ENCODE data around the gene NSMCE1. TPM values are rescaled to one million over a fixed set of nuclear protein-coding genes. Genes with fewer than 3 reads are reported as not detected.

Gene NSMCE1
- total RNA-seq, 1 donor from 2014 or later = 61.0 TPM

DNA sequence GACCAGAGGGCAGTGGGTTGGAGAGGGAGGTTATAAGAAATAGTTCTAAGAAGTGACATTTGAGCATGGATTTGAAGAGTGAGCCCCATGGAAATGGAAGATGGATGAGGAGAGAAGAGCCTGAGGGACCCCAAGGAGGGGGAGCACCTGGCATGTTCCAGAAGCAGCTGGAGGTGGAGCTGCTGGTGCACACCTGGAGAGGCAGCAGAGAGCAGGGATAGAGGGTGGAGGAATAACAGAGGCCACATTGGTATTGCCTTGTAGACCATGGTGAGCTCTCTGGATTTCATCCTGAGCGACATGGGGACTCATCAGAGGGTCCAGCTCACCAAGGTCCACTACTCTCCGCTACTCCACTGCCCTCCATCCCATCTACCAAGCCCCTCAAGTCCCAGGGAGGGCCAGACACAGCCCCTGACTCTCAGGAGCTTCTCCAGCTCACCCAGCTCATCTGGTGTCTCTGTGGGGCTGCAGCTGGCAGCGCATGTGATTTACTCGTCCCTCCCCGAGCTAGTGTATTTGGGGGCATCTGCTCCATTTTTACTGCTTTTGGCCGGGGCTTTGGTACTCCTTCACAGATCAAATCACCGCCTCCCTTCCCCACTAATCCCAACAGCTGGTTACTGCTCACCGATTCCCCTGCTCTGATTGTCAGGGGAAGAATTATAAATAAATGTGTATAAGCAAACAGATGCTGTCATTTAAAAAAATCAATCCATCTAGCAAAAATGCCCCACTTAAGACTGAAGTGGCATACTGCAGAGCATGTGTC lies 87.4 kb downstream of the NSMCE1 start:
- TF ChIP-seq, protein P1, sequence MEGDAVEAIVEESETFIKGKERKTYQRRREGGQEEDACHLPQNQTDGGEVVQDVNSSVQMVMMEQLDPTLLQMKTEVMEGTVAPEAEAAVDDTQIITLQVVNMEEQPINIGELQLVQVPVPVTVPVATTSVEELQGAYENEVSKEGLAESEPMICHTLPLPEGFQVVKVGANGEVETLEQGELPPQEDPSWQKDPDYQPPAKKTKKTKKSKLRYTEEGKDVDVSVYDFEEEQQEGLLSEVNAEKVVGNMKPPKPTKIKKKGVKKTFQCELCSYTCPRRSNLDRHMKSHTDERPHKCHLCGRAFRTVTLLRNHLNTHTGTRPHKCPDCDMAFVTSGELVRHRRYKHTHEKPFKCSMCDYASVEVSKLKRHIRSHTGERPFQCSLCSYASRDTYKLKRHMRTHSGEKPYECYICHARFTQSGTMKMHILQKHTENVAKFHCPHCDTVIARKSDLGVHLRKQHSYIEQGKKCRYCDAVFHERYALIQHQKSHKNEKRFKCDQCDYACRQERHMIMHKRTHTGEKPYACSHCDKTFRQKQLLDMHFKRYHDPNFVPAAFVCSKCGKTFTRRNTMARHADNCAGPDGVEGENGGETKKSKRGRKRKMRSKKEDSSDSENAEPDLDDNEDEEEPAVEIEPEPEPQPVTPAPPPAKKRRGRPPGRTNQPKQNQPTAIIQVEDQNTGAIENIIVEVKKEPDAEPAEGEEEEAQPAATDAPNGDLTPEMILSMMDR (IDR thresholded peaks at IDR 0.05) = no peak
- DNase-seq (no peak), ATAC-seq (ENCODE audit: low read depth) (no peak)
- intact Hi-C loops (cut with micrococcal nuclease) = no loop called here
- Mint-ChIP-seq H3K9me3 (peaks cover 3% of the 10 kb centered on the region), H3K4me1 (peaks cover 16% of the 10 kb centered on the region), H3K27ac (no peak overlapping the region), H3K4me3 (no peak overlapping the region), H3K27me3 (no peaks in the 10 kb centered on the region), H3K36me3 (ENCODE audit: low read depth) (no peaks in the 10 kb centered on the region)
- ChIA-PET POLR2A (interaction anchor here (0.6 kb wide), 1 partner anchor 69 kb away, joined by 3 read pairs; no protein-coding TSS in a partner anchor), CTCF (interaction anchor here (0.6 to 5.0 kb wide), 6 partner anchors 40 to 275 kb away, joined by 3 to 26 read pairs (median 4); no protein-coding TSS in a partner anchor)

DNA sequence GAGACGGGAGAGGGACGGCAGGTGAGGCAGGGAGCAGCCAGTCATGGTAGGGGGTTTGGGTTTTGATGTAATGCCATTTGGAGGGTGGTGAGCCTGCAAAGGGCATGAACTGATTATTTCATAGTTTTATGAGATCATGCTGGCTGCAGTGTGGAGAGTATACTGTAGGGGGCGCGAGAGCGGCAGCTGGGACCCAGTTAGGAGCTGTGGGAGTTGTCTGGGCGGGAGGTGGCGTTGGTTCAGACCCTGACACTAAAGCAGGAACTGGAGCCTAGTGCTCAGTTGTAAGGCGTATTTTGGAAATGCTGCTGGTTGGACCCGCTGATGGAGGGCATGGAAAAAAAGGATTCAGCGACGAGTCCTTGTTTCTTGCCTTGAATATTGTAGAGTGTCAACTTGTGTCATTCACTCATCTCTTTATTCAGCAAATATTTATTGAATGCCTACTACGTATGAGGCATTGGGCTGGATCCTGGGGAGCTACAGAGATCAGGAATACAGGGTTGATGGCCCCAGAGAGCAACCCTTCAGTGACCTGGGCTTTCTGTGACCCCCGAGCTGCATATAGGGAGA lies 89.0 kb downstream of the NSMCE1 start:
- peaks cover 28% of the 10 kb centered on the region for H3K4me1 Mint-ChIP-seq
- H3K27me3 Mint-ChIP-seq = no peaks in the 10 kb centered on the region
- peak overlapping the region; percentile 5 for H3K27ac Mint-ChIP-seq
- ChIA-PET POLR2A (interaction anchor here (0.9 to 2.4 kb wide), 8 partner anchors 20 to 271 kb away, joined by 3 to 13 read pairs (median 4); partner anchors contain the start of gene KDM8), CTCF (interaction anchor here (0.7 to 5.0 kb wide), 29 partner anchors 10 to 287 kb away, joined by 3 to 37 read pairs (median 4); partner anchors contain the start of gene KDM8)
- H3K36me3 Mint-ChIP-seq (ENCODE audit: low read depth) = no peaks in the 10 kb centered on the region
- TF ChIP-seq, protein P1 (IDR thresholded peaks at IDR 0.05) = peak; percentile 49
- peaks cover 3% of the 10 kb centered on the region for H3K9me3 Mint-ChIP-seq
- intact Hi-C loops (cut with micrococcal nuclease) = loop anchor here (1.0 to 2.0 kb wide), 5 partner anchors 20 to 278 kb away; no protein-coding TSS in a partner anchor
- ATAC-seq (ENCODE audit: low read depth) (peak; percentile 99), DNase-seq (peak; percentile 73)
- H3K4me3 Mint-ChIP-seq = no peak overlapping the region

DNA sequence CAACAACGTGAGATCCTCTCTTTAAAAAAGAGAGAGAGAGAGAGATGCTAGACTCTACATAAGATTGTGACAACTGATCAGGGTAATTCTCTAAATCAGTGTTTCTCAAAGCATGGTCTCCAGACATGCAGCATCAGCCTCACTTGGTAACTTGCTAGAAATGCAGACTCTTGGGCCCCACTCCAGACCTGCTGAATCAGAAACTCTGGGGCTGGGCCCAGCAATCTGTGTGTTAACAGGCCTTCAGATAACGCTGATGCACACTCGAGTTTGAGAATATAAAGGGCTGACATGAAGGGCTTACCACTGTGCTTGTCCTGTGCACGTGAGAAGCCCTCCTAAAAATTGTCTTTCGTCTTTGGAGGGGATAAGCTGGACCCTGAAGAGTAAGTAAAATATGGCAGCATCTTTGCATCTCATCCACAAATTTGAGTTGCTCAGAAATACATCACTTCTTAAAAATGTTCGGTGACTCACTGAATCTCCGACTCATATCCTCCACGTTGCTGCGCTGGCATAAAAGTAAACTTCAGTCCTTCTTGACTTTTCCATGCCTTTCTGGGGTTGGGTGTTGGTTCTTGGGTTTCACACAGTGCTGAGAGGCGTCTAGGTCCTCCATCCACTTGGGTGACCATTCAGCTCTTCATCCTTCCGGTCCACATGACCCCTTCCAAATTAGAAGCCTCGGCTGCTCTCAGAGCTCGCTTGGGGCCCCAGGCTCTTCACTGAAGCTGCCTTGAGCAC lies 91.4 kb downstream of the NSMCE1 start:
- TF ChIP-seq, protein P1 (IDR thresholded peaks at IDR 0.05) = no peak
- no peak for ATAC-seq (ENCODE audit: low read depth)
- H3K36me3 Mint-ChIP-seq (ENCODE audit: low read depth) = no peaks in the 10 kb centered on the region
- no peak for DNase-seq
- no peaks in the 10 kb centered on the region for H3K27me3 Mint-ChIP-seq
- CTCF ChIA-PET = interaction anchor here (4.1 to 5.0 kb wide), 2 partner anchors 58 to 191 kb away, joined by 26 to 37 read pairs; no protein-coding TSS in a partner anchor
- H3K4me3 Mint-ChIP-seq = no peak overlapping the region
- POLR2A ChIA-PET = no interaction called here
- H3K4me1 Mint-ChIP-seq = peaks cover 50% of the 10 kb centered on the region
- intact Hi-C loops (cut with micrococcal nuclease) = no loop called here
- H3K9me3 Mint-ChIP-seq = peaks cover 3% of the 10 kb centered on the region
- no peak overlapping the region for H3K27ac Mint-ChIP-seq

DNA sequence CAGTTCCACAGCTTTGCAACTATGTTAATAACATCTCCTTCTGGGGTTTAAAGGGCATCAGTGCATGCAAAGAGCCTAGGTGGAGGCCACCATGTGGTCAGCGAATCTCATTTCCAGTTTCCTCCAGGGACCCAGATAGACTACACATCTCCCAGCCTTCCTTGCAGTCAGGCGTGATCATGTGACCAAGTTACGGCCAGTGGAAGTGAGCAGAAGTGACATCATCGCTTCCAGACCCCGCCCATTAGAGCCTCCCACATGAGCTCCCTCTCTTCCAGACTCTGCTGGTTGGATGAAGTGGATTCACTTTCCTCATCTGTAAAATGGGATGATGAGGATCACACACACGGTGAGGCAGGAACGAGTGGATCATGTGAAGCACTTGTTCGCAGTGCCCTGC lies 92.7 kb downstream of the NSMCE1 start:
- POLR2A ChIA-PET = no interaction called here
- intact Hi-C loops (cut with micrococcal nuclease) = no loop called here
- H3K27ac Mint-ChIP-seq = no peak overlapping the region
- CTCF ChIA-PET = interaction anchor here (1.2 kb wide), 1 partner anchor 59 kb away, joined by 3 read pairs; no protein-coding TSS in a partner anchor
- H3K27me3 Mint-ChIP-seq = no peaks in the 10 kb centered on the region
- no peaks in the 10 kb centered on the region for H3K36me3 Mint-ChIP-seq (ENCODE audit: low read depth)
- no peak for DNase-seq
- H3K9me3 Mint-ChIP-seq = no peaks in the 10 kb centered on the region
- TF ChIP-seq, protein P1 (IDR thresholded peaks at IDR 0.05) = no peak
- H3K4me1 Mint-ChIP-seq = peaks cover 56% of the 10 kb centered on the region
- ATAC-seq (ENCODE audit: low read depth) = no peak
- H3K4me3 Mint-ChIP-seq = no peak overlapping the region

Other genes starting within 250 kb of the NSMCE1 start
- not detected in 2 replicates for gene C16orf82, start 201.8 kb downstream of the NSMCE1 start, total RNA-seq
- 13.4 and 17.9 TPM in 2 replicates for gene KDM8, start 65.2 kb downstream of the NSMCE1 start, total RNA-seq
- gene IL4R, start 45.2 kb upstream of the NSMCE1 start, total RNA-seq = 176 and 202 TPM in 2 replicates
- gene IL21R, start 133.4 kb upstream of the NSMCE1 start, total RNA-seq = 144 and 167 TPM in 2 replicates